GM10266 (cell line): ENCODE data around the gene OR6B2.

ENCODE experiments used
- DNase-seq: peaks from one replicate; pipeline ENCODE4 v3.0.0; 2012; ENCODE audit errors: extremely low spot score
- CTCF ChIP-seq: IDR thresholded peaks from 2 replicates; pipeline ENCODE4 v1.5.1; 2012; ENCODE audit warnings: mild to moderate bottlenecking, low read depth; ENCODE audit not compliant: control insufficient read depth, insufficient read depth; ENCODE audit errors: missing control alignments

Gene OR6B2

GRCh38 chr2:240021488-240022104 is 8.6 kb downstream of the OR6B2 start:
- TF ChIP-seq CTCF: peak; percentile 80
- DNase-seq: peak; percentile 81

GRCh38 chr2:240018071-240018750 is 12.0 kb downstream of the OR6B2 start:
- no peak for DNase-seq
- TF ChIP-seq CTCF: no peak

GRCh38 chr2:240014327-240014726 is 15.9 kb downstream of the OR6B2 start:
- no peak for TF ChIP-seq CTCF
- DNase-seq: no peak

GRCh38 chr2:240013343-240013742 is 16.9 kb downstream of the OR6B2 start:
- peak; percentile 14 for TF ChIP-seq CTCF
- DNase-seq: no peak

GRCh38 chr2:240002983-240003382 is 27.2 kb downstream of the OR6B2 start:
- no peak for DNase-seq
- no peak for TF ChIP-seq CTCF

GRCh38 chr2:240000671-240001070 is 29.6 kb downstream of the OR6B2 start:
- no peak for TF ChIP-seq CTCF
- no peak for DNase-seq

- TF ChIP-seq CTCF: no peak
- DNase-seq: no peak
Observed at GRCh38 chr2:239997686-239998409, 32.4 kb downstream of the OR6B2 start.
